Gastroesophageal sphincter (tissue), 3 donors: ENCODE data around the gene NRP2.

Source experiments
- CTCF ChIP-seq, 4 experiments: fragments of 200-600 bp in 2 of 4; fragments of 450-650 bp in 2 of 4; sonication (generic) in 1 of 4; IDR thresholded peaks; one replicate each; pipeline ENCODE4 v1.5.1; 2017 to 2019; ENCODE audit warnings: antibody characterized with exemption in 4 of 4, mild to moderate bottlenecking in 2 of 4, moderate library complexity in 2 of 4
- EP300 ChIP-seq: sonication (generic); formaldehyde crosslinking; IDR thresholded peaks from one replicate; pipeline ENCODE4 v1.6.1; 2017; ENCODE audit warnings: antibody characterized with exemption, mild to moderate bottlenecking
- POLR2A ChIP-seq, 2 donors: fragments of 450-650 bp; IDR thresholded peaks; one replicate each; pipeline ENCODE4 v1.6.1; 2017; ENCODE audit warnings: antibody characterized with exemption in 2 of 2, mild to moderate bottlenecking in 2 of 2, moderate library complexity in 1 of 2
- POLR2AphosphoS5 ChIP-seq: sonication (generic); formaldehyde crosslinking; IDR thresholded peaks from one replicate; pipeline ENCODE4 v1.6.1; 2017; ENCODE audit warnings: antibody characterized with exemption

GRCh38 chr2:205655779-205656456, 26.4 kb upstream of the NRP2 start:
- TF ChIP-seq CTCF (IDR thresholded peaks at IDR 0.05) (no peak), POLR2A (IDR thresholded peaks at IDR 0.05) (no peak), EP300 (no peak), POLR2AphosphoS5 (no peak)
